NCI-H1105 treated with DMSO at 0.1 percent for 48 hours (cell line): Measurements from ENCODE around the gene RRP36.
"Not testable (repeated sequence)": the region's sequence is repeated elsewhere in the genome, so short reads cannot be mapped to it uniquely, and the experiment has no call there.

Experiments used
- DNase-seq: peaks from one replicate; lab custom pipeline; 2025; lab: John Stamatoyannopoulos, UW

Gene RRP36

GRCh38 chr6:43037706-43038105, 16.3 kb downstream of the RRP36 start:
- DNase-seq: no peak

- DNase-seq: no peak
Measured at GRCh38 chr6:43038727-43039126, 17.3 kb downstream of the RRP36 start.

DNA sequence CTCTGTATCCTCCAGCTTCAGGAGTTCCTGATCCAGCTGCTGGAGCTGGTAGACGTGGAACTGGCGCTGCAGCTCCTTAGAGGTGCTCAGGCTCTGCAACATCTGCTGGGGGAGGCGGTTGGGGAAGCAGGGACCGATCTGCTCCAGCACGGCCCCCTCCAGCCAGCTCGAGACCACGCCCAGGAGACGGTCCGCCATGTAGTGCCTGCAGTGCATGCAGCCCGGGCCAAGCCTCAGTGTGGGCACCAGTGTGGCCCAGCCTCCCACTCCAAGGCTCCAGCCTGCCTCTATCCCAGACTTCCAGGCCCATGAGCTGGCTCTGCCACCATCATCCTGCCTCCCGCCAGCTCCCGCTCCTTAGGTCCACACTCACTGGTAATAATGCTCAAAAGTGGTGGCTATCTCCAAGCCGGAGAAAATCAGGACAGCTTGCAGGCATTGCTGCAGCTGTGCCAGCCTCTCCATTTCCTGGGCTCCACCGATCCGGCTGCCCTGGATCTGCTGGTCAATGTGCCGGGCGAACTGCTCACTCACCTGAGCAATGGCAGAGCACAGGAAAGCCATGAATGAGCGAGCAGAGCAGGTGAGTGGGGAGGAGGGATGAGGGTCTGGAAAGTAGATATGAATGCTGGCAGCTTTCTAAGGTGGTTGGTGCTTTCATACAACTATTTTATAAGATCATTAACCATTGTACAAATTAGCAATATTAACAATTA, 19.3 kb downstream of the RRP36 start:
- no peak for DNase-seq

- DNase-seq: not testable (repeated sequence)
Measured at GRCh38 chr6:43041475-43041874, 20.1 kb downstream of the RRP36 start.

GRCh38 chr6:43043310-43043709, 21.9 kb downstream of the RRP36 start:
- no peak for DNase-seq

DNA sequence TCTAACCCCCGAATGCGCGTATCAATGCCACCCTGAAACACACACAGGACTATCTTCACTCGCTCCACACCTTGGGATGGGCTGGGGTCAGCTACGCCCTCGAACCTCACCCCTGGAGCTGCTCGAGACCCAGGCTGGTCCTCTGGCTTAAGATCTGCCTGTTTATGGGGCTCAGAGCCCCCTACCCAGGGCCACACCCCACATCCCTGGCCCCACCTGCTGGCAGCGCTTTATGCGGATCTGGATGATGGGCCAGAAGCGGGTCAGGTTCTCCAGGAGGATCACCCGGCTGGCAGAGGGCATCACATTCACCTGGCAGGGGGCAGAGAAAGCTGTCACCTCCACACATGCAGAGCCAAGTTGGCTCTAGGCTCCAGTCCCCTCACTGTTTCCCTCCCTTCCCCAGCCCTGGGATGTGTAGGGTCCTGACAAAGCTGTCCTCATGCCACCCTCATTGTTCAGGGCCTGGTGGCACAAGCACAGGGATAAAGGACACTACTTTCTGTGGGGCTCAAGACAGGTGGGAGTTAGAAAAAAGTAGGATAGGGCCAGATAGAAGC, 24.0 kb downstream of the RRP36 start:
- no peak for DNase-seq

DNA sequence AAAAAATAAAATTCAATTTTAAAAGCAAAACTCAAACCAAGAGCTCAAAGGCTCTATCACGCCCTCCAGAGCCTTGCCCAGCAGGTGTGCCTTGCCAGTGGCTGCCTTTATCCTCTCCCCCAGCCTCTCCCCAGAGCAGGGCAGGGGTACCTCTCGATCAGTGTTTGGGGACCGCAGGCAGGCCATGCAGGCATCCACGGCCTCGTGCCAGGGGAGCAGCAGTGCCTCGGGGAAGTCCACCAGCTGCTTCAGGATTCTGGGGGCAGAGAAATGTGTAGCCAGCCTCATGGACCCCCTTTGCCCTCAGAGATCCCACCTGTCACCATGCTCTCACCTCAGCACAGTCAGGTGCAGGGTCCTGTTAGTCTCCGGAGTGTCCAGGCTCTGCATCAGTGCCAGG, 26.6 kb downstream of the RRP36 start:
- no peak for DNase-seq

DNA sequence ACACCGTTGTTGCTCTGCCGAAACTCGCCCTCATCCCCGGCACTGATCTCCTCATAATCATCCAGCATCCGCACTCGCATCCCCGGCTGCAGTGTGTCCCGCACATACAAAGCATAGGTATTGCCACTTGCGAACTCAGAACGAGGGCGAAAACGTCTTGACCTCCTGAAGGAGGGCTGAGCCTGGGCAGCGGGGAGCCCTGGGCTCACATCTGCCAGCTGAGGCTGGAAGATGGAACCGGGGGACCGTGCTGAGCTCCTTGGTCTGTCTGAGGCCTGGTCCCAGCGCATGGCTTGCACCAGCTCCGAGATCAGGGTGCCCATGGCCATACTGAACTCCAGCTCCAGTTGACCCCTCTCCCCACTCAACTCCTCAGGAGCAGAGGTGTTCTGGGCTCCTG, 29.6 kb downstream of the RRP36 start:
- no peak for DNase-seq

GRCh38 chr6:43052225-43052841, 30.9 kb downstream of the RRP36 start:
- DNase-seq: no peak

- no peak for DNase-seq
Measured at GRCh38 chr6:43052842-43053544, 31.6 kb downstream of the RRP36 start.

GRCh38 chr6:43053545-43054205, 32.3 kb downstream of the RRP36 start, which contains the start of gene CUL7:
TSS of gene CUL7 (minus strand) at chr6:43053851. CDS start at chr6:43052788, 1,063 bp downstream.
- peak; percentile 93 for DNase-seq

GRCh38 chr6:43054206-43054943, 33.0 kb downstream of the RRP36 start:
- DNase-seq: no peak

- no peak for DNase-seq
Measured at GRCh38 chr6:43055966-43056365, 34.5 kb downstream of the RRP36 start.

DNA sequence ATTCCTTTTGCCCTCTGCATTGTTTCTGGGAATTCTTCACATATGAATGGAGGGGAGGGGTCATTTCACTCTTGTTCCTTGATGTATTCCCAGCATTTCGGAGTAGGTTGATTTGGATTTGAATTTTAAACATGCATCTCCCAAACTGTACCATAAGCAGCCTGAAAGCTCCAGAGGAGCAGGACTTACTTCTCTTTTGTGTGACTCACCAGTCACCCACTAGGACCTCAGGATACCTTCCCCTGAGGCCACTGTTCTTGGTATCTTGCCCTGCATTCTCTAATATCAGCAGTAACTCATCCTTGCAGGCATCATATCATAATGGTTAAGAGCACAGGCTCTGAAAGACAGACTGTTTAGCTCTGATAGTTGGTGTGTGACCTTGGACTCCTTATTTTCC, 37.1 kb downstream of the RRP36 start:
- no peak for DNase-seq

GRCh38 chr6:43059168-43060033, 38.0 kb downstream of the RRP36 start, which contains the start of the genes KLC4 and MRPL2:
TSS of gene KLC4 (plus strand) at chr6:43059631. CDS start at chr6:43061336, 1,705 bp downstream.
TSS of gene MRPL2 (minus strand) at chr6:43059434. CDS start at chr6:43059381, 53 bp downstream.
- peak; percentile 98 for DNase-seq

- peak; percentile 35 for DNase-seq
Measured at GRCh38 chr6:43060034-43060754, 38.8 kb downstream of the RRP36 start.

- no peak for DNase-seq
Measured at GRCh38 chr6:43060755-43061633, 39.6 kb downstream of the RRP36 start.

DNA sequence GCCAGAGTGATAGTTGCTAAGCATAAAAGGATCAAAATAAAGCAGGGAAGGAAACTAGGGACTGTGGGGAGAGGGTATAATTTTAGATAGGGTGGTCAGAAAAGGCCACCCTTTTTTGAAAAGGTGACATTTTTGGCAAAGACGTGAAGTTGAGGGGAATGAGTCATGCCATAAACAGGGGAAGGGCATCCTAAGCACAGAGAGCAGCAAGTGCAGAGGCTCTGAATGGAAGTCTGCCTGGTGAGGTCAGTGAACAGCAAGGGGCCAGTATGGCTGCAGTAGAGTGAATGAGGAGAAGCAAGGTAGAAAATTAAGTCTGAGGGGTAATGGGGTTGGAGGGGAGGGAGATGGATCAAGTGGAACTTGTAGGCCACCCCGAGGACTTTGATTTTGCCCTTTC, 40.4 kb downstream of the RRP36 start:
- no peak for DNase-seq

GRCh38 chr6:43062818-43063217, 41.4 kb downstream of the RRP36 start:
- no peak for DNase-seq
